Retinal pigment epithelial cell (primary cell): ENCODE measurements around the gene RUNX3.

ENCODE experiments used
- DNase-seq: peaks from one replicate; pipeline ENCODE4 v3.0.0-alpha.2; 2010; ENCODE audit warnings: low read depth
- H3K4me3 ChIP-seq: 2 replicates; pipeline ENCODE4 v1.5.1; 2011; ENCODE audit warnings: mild to moderate bottlenecking, low read length, control low read depth, moderate library complexity
- TF ChIP-seq, protein P1 (sequence below): conservative IDR thresholded peaks from 2 replicates; pipeline ENCODE4 v1.5.1; 2011; ENCODE audit warnings: low read depth, low read length, control low read depth, inconsistent platforms

The RUNX3 gene

DNA sequence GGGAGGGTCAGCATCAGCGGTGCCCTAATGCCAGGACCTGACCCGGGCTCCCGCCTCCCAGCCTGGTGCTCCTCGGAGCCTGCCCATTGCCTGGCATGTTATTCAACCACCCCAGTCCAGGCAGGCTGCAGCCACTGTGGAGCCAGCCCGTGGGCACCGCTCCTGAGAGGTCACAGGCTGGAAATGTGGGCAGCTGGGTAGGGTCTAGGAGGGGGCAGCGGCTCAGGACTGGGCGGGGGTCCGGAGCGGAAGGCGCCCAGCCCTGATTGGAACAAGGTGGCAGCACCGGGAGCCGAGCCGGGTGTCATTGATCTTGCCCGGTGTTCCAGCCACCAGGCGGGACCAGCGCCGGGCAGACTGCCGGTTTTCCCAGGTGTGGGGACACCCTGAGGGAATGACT, 12.7 kb upstream of the RUNX3 start:
- DNase-seq = no peak
- TF ChIP-seq, protein P1, sequence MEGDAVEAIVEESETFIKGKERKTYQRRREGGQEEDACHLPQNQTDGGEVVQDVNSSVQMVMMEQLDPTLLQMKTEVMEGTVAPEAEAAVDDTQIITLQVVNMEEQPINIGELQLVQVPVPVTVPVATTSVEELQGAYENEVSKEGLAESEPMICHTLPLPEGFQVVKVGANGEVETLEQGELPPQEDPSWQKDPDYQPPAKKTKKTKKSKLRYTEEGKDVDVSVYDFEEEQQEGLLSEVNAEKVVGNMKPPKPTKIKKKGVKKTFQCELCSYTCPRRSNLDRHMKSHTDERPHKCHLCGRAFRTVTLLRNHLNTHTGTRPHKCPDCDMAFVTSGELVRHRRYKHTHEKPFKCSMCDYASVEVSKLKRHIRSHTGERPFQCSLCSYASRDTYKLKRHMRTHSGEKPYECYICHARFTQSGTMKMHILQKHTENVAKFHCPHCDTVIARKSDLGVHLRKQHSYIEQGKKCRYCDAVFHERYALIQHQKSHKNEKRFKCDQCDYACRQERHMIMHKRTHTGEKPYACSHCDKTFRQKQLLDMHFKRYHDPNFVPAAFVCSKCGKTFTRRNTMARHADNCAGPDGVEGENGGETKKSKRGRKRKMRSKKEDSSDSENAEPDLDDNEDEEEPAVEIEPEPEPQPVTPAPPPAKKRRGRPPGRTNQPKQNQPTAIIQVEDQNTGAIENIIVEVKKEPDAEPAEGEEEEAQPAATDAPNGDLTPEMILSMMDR = no peak
- no peak overlapping the region for H3K4me3 ChIP-seq

DNA sequence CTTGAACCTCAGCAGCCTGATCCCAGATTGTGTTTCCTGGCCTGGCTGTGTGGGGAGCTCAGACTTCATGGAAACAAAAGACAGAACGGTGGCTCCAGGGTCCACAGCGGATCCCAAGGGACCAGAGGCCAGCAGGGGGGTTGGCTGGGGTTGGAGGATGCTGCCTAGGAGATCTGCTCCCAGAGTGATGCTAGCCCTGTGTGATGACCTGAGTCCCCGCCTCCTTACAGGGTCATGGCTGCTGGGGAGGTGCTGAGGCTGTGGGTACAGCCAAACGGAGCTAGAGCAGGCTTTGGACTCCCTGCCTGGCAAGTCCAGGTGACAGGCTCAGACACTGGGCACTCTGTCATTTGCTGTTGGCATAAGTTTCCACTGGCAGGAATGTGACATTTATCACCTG, 11.5 kb upstream of the RUNX3 start:
- TF ChIP-seq, protein P1 = no peak
- H3K4me3 ChIP-seq = no peak overlapping the region
- DNase-seq = no peak

DNA sequence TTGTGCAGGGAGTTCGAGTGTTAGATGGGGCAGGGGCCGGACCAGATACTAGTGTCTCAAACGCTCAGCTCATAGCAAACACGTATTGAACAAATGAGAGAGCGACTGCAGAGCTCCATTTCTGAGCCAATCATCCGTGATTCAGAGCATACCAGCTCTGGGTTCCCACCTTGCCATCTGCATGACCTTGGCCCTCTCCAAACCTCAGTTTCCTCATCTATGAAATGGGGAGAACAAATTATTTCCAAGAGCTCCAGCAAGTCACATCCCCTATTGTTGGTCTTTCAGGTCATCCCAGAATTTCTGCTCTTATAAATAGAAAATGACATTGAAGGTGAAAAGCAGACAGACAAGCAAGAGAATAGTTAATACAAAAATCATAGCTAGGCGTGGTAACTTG, 10.2 kb upstream of the RUNX3 start:
- no peak overlapping the region for H3K4me3 ChIP-seq
- DNase-seq = no peak
- TF ChIP-seq, protein P1 = no peak

DNA sequence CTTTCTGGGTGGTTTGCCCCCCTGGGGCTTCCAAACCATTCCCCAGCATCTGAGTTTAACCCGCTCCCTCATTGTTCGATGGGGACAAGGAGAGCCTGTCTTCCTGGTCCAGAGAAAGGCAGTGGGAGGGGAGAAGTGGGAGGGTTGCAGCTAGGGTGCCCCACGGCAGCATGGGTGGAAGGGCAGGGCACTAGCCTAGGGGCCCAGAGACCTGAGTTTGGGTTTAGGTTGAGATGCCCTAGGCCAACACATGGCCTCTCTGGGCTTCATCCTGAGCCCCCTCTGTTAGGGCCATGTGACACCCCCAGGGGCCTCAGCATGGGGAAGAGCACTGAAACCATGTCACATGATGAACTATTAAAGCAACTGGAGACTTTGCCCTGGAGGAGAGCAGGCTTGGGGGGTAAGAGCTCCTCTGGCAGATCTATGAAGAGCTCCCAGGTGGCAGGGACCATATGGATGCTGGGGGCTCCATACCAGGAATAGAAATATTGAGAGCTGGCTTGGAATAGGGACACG, 9.7 kb upstream of the RUNX3 start:
- no peak for DNase-seq
- TF ChIP-seq, protein P1 = no peak
- no peak overlapping the region for H3K4me3 ChIP-seq

DNA sequence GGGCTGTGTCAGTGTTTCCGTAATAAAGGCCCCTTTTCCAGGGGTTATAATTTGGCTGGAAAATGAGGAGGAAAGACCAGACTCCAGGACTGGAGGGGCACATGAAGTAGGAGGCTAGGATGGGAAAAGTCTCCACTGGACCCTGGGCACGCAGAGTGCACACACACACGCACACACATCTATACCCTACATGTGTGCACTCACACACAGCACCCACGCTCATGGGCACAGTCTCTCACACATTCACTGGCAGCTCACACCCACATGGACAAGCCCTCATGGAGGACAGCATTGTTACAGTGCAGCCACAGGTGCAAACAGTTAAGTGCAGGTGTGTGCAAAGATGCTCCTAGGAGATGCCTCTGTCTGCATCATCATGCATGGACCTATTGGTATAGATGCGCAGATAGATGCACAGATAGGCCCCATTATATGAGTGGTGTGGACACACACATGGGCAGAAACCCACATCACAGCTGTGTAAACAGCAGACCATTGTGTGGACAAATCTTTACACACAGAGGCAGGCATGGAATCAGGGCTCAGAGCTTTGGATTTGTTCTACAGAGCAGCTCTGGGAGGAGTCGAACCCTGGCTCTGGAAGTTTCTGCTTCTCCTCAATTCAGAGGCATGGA, 9.1 kb upstream of the RUNX3 start:
- no peak overlapping the region for H3K4me3 ChIP-seq
- no peak for DNase-seq
- TF ChIP-seq, protein P1 = no peak

DNA sequence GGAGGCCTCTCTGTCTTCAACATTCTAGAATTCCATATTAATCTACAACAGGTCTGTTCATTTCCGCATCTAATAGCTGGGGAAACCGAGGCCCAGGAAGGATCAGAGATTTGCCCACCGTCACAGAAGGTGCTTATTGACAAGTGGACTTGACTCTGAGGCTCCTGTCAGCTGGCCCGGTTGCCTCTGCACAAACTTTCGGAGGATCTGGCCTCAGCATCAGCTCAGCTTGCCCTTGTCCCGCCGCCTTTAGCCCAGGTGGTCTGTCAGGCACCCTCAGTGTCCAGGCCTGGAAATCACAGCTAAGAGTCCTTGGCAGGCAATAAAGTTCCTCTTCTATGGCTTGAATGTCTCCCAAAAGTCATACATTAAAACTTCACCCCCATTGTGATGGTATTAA, 8.2 kb upstream of the RUNX3 start:
- no peak for DNase-seq
- TF ChIP-seq, protein P1 = no peak
- no peak overlapping the region for H3K4me3 ChIP-seq

DNA sequence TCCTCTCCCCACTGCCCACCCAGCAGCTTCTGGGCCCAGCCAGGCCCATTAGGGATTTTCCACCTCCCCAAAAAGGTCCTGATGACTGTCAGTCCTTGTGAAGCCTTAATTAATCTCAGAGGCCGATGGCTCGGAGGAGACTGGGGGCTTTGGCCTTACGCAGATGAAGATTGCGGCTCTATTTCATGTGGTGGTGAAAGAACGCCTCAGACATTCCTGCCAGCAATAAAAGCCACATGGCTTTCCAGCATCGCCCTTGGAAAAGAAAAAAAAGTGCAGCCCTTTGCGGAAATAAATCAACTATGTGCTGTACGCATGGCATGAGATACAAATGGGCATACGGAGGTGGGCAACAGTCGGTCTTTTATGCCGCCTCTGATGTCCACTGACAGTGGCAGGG, 6.6 kb upstream of the RUNX3 start:
- DNase-seq = no peak
- TF ChIP-seq, protein P1 = no peak
- no peak overlapping the region for H3K4me3 ChIP-seq
